Measurements from ENCODE around the gene F8A1.
"Not testable (repeated sequence)": the region's sequence is repeated elsewhere in the genome, so short reads cannot be mapped to it uniquely, and the experiment has no call there.

Gene F8A1

GRCh38 chrX:154886069-154886788 lies at the start of gene F8A1:
Gene F8A1, plus strand, starts transcription at chrX:154886355. Its CDS starts 20 bp downstream, at chrX:154886375.
- DNase-seq, result peak; percentile 6 to 26

DNA sequence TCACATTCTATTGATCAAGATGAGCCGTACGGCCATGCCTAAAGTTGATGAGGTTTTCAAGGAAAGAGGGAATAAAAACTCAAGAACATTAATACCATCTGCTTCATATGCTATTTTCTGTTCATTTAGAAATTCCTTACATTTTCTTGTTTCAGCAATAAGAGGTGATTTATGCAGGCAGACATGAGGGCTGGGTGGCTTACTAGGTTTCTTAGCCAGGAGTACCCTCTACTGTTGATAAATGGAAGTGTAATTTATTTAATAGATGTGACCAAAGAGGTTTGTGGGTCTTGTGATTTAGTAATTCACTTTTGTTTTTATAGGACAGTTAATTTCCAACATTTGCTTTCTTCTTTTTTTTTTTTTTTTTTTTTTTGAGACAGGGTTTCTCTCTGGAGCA lies 45.3 kb upstream of the F8A1 start:
- DNase-seq, result no peak

GRCh38 chrX:154850957-154851611 lies 35.1 kb upstream of the F8A1 start:
- DNase-seq, result no peak

DNA sequence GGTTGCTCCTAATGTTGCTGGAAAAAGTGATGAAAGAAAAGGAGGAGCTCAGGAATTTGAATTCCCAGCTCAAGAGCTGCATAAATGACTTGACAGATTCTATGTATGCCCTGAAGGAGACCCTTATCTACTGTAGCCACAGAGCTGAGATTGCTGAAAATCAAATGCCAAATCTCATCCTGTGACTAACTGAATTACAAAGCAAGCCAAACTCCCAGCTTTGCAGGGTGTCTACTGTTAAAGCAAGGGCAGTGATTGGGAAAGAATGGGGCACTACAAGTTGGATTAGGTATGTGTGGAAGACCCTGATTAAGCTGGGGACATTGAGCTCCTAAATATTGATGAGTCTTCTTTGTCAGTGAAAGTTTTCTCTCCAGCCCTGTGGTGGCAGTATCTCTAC lies 30.9 kb upstream of the F8A1 start:
- DNase-seq, result no peak

GRCh38 chrX:154868522-154868921 lies 17.6 kb upstream of the F8A1 start:
- DNase-seq, result not testable (repeated sequence)

GRCh38 chrX:154873329-154873728 lies 12.8 kb upstream of the F8A1 start:
- DNase-seq, result no peak

DNA sequence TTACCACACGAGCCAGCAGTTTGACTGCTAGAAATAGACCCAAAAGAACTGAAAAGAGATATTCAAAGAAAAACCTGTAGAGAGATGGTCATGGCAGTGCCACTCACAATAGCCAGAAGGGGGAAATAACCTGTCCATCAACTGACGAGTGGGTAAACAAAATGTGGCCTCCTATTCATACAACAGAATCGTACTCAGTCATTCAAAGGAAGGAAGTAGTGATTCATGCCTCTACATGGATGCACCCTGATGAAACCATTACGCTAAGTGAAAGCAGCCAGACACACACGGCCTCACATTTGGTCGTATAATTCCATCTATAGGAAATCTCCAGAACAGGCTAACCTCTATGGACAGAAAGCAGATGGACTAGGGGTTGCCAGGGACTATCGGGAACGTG lies 2.1 kb upstream of the F8A1 start:
- DNase-seq, result not testable (repeated sequence)

DNA sequence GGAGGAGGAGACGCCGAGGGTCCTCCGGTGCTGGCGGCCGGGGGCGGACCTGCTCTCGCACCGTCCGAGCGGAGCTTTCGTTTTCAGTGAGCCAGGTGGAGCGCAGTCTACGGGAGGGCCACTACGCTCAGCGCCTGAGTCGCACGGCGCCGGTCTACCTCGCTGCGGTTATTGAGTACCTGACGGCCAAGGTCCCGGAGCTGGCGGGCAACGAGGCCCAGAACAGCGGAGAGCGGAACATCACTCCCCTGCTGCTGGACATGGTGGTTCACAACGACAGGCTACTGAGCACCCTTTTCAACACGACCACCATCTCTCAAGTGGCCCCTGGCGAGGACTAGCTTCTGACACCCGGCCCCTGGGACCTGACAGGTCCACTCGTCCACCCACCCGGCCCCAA lies 1.1 kb upstream of the F8A1 start:
- not testable (repeated sequence) for DNase-seq

GRCh38 chrX:154885549-154885948 lies 606 bp upstream of the F8A1 start:
- not testable (repeated sequence) for DNase-seq

DNA sequence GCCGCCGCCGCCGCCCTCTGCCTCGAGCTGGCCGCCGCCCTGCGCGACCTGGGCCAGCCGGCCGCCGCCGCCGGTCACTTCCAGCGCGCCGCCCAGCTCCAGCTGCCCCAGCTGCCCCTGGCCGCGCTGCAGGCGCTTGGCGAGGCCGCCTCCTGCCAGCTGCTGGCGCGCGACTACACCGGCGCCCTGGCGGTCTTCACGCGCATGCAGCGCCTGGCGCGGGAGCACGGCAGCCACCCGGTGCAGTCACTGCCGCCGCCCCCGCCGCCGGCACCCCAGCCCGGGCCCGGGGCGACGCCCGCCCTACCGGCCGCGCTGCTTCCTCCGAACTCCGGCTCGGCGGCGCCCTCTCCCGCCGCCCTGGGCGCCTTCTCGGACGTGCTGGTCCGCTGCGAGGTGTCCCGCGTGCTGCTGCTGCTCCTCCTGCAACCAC lies 650 bp downstream of the F8A1 start:
- DNase-seq, result not testable (repeated sequence)

DNA sequence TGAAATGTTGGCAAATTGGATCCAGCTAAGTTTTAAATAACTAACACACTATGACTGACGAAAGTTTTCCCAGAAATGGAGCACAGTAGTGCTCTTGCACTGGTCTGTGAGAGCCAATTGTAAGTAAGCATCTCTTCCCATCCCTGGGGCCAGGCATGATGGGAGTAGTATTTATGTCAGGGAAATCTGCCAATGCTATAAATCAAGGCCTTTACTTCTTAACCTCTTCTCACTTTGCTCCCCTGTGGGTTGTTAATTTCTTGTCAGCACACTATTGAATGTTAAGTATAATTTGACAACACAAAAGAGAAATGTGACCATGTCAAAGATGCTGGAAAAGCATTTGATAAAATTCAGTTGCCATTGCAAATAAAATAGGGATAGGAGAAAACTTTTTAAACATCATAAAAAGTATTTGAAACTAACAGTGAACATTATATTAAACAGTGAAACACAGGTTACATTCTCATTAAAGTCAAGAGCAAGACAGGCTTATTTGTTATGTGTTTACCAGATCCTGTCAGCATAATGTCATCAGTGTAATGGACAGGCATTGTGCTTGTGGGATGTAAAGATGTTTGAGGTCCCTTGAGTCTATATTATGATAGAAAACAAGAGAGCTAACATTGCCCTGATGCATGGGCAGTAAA lies 5.0 kb downstream of the F8A1 start:
- no peak for DNase-seq

DNA sequence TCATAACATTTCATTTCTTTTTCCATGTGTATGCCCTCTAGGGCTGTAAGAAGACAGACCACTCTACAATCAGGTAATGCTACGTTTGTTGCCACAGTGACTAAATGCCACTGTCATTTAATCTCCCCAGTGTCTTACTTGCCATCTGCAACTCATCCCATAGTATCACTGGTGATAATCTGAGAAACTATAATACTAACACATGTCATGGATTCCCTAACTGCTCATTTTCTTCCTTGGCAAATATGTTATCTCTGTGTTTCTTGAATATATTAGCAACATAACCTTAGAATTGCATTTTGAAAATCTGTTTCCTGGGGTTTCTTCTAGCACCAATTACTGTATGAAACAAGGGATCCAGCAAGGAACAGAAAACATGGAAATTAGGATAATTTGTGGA lies 6.1 kb downstream of the F8A1 start:
- DNase-seq, result no peak

GRCh38 chrX:154900323-154900722 lies 14.2 kb downstream of the F8A1 start:
- no peak for DNase-seq

DNA sequence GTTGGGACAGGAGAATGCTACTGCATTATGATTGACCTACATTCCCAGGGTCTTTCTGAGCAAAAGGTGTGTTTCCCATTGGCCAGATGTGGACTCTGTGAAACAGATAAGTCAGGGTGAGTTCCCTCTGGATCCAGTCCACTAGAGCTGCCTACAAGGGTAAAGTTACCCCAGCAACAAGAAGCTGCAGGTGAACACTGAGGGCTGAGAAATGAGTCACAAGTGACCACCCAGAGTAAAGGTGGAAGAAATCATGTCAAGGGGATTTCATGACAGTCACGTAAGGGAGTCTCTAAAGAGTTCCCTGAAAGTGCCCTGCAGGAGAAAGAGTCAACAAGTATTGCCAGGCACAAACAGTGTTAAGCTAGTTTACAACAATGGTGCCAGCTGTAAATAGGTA lies 16.3 kb downstream of the F8A1 start:
- DNase-seq, result no peak

DNA sequence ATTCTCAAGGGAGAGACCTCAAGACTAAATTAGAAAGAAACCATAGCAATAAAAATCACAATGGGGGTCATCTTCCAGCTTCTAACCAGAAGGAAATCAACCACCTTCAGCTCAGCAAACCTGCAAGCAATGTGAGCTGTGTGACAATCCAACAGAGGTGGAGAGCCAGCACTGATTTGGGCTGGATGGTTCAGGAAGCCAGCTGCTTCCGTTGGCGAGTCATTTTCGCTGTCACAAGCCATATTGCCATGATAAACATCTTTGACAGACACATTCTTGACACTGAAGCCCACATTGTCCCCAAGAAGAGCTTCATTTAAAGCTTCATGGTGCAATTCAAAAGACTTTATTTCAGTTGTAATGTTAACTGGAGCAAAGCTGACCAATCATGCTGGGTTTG lies 22.7 kb downstream of the F8A1 start:
- no peak for DNase-seq

GRCh38 chrX:154910048-154910447 lies 23.9 kb downstream of the F8A1 start:
- not testable (repeated sequence) for DNase-seq

DNA sequence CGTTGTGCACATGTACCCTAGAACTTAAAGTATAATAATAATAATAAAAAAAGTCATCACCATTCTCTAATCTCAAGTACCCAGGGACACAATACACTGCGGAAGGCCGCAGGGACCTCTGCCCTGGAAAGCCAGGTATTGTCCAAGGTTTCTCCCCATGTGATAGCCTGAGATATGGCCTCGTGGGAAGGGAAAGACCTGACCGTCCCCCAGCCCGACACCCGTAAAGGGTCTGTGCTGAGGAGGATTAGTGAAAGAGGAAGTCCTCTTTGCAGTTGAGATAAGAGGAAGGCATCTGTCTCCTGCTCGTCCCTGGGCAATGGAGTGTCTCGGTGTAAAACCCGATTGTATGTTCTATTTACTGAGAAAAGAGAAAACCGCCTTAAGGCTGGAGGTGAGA lies 24.4 kb downstream of the F8A1 start:
- DNase-seq, result not testable (repeated sequence)

DNA sequence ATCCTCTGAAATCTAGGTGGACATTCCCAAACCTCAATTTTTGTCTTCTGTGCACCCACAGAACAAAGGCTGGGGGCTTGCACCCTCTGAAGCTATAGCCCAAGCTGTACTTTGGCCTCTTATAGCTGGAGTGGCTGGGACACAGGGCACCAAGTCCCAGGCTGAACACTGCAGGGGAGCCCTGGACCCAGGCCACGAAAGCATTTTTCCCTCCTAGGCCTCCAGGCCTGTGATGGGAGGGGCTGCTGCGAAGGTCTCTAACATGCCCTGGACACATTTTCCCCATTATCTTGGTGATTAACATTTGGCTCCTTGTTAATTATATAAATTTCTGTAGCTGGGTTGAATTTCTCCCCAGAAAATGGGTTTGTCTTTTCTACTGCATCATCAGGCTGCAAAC lies 27.9 kb downstream of the F8A1 start:
- no peak for DNase-seq

DNA sequence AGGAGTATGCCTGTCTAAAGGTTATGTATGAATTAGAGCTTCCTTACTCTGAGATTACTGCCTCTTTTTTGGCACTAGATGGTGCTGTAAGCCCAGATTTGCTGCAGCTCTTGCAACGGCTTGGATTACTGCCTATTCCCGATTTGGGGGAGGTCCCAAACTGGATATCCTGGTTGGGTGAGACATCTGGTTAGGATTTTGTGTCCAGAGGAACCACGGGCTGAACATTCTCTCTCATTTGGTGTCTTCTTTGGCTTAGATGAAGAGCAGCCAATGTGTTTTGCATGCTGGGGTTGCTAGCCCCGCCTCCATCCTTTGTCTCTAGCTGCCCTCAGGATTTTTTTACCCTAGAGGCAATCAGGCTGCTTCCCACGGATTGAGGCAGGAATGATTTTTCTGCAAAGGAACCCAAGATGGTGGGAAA lies 31.9 kb downstream of the F8A1 start:
- peak; percentile 0 to 3 for DNase-seq

- DNase-seq, result not testable (repeated sequence)
Measured at GRCh38 chrX:154924771-154925170, 38.6 kb downstream of the F8A1 start.
